ENCODE data around the gene DAGLA. TPM values are rescaled to one million over a fixed set of nuclear protein-coding genes. Genes with fewer than 3 reads are reported as not detected.

Gene DAGLA
- total RNA-seq, 1 donor from 2014 or later: 5.1 TPM

Other genes with a start within 250 kb of the DAGLA start
- gene LRRC10B, start 171.6 kb upstream of the DAGLA start, total RNA-seq: not detected in 2 replicates
- 0.10 and 0.11 TPM in 2 replicates for gene SYT7, start 99.3 kb upstream of the DAGLA start, total RNA-seq
- 0.43 and 0.47 TPM in 2 replicates for gene MYRF, start 72.2 kb downstream of the DAGLA start, total RNA-seq
- gene TMEM258, start 112.2 kb downstream of the DAGLA start, total RNA-seq: 137 and 149 TPM in 2 replicates
- gene FEN1, start 112.5 kb downstream of the DAGLA start, total RNA-seq: 19.5 and 19.8 TPM in 2 replicates
- gene FADS1, start 136.6 kb downstream of the DAGLA start, total RNA-seq: 73.1 and 76.0 TPM in 2 replicates
- 193 and 207 TPM in 2 replicates for gene FADS2, start 147.9 kb downstream of the DAGLA start, total RNA-seq
- gene FADS3, start 211.2 kb downstream of the DAGLA start, total RNA-seq: 117 and 118 TPM in 2 replicates
- 44.2 and 49.2 TPM in 2 replicates for gene RAB3IL1, start 237.2 kb downstream of the DAGLA start, total RNA-seq